ENCODE results near the gene PRLH.

DNA sequence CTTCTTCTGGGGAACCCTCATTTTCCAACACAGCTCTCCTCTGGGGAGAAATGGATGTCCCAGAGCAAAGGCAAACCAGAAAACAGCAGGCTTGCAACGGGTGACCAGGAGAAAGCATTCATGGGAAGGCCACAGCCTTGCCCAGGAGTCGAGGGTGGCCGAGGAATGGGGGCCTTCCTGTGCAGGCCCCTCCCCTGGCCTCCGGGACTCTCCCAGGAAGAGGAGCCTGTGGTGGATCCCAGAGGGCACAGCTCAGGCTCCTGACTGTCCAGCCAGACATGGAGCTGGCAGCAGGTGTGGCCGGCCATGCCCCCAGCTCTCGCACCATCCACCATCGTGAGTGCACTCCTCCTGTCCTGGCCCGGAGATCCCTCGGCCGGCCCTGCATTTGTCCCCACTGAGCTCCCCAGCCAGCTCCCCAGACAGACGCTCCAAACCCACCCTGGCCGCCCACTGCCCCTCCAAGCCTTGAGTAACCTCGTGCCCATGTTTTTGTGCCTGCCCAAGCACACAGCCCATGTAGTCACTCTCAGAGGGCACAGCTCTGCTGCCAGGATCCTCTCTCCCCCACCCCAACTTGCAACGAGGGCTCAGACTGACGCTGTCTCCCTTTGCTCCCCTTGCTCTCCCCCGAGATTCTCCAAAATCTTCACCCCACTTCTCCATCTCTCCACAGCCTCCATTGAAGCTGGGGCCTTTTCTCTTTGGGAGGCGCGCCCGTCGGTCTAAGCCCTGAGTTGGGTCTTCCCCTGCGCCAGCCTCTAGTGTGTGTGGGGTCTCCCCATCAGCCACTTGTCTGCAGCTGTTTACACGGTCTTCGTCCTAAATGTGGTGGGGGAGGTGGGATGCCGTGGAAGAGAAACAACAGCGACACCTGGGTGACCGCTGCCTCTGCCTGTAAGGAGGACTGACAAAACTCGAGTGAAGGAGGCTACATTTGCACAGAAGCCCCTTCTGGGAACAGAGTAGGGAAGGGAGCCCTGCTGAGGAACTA is 9.8 kb downstream of the PRLH start:
- TF ChIP-seq, protein P1, sequence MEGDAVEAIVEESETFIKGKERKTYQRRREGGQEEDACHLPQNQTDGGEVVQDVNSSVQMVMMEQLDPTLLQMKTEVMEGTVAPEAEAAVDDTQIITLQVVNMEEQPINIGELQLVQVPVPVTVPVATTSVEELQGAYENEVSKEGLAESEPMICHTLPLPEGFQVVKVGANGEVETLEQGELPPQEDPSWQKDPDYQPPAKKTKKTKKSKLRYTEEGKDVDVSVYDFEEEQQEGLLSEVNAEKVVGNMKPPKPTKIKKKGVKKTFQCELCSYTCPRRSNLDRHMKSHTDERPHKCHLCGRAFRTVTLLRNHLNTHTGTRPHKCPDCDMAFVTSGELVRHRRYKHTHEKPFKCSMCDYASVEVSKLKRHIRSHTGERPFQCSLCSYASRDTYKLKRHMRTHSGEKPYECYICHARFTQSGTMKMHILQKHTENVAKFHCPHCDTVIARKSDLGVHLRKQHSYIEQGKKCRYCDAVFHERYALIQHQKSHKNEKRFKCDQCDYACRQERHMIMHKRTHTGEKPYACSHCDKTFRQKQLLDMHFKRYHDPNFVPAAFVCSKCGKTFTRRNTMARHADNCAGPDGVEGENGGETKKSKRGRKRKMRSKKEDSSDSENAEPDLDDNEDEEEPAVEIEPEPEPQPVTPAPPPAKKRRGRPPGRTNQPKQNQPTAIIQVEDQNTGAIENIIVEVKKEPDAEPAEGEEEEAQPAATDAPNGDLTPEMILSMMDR (IDR thresholded peaks at IDR 0.05; ENCODE audit: extremely low read depth in 1 of 2, insufficient read depth in 1 of 2, low read depth in 1 of 2, low read length in 2 of 2): no peak
- TF ChIP-seq FOS (IDR thresholded peaks at IDR 0.05; ENCODE audit: borderline replicate concordance, insufficient read depth, low read length) (no peak), POLR2A (IDR thresholded peaks at IDR 0.05; ENCODE audit: low read depth, low read length) (no peak), EZH2 (IDR thresholded peaks at IDR 0.05; ENCODE audit: borderline replicate concordance, low read depth, low read length, severe bottlenecking) (no peak), GATA2 (IDR thresholded peaks at IDR 0.05; ENCODE audit: insufficient read depth, insufficient read length, low read depth, low read length) (no peak), MYC (IDR thresholded peaks at IDR 0.05; ENCODE audit: low read depth, low read length) (no peak), POLR2AphosphoS5 (IDR thresholded peaks at IDR 0.05; ENCODE audit: insufficient read depth, low read depth, low read length) (no peak), JUN (IDR thresholded peaks at IDR 0.05; ENCODE audit: borderline replicate concordance, insufficient read depth, insufficient read length, low read depth) (no peak)
- TF ChIP-seq, protein P2, sequence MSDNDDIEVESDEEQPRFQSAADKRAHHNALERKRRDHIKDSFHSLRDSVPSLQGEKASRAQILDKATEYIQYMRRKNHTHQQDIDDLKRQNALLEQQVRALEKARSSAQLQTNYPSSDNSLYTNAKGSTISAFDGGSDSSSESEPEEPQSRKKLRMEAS (IDR thresholded peaks at IDR 0.05; ENCODE audit: insufficient read depth, insufficient read length): no peak

Measured in endothelial cell of umbilical vein (primary cell).